HL-60/S4 treated with retinoic acid at 250 ng/mL for 4 days and 3 days (cell line): Measurements from ENCODE around the gene CCN2.

Experiments used
- in situ Hi-C: fragments of 300-500 bp; cut with MboI; formaldehyde crosslinking; loops from 2 replicates; pipeline ENCODE4 v1.7.0; 2022; ENCODE audit warnings: low sequenced_read_pairs

Gene CCN2

GRCh38 chr6:131911951-131912350 lies 39.2 kb downstream of the CCN2 start:
- in situ Hi-C loops = loop anchor here (25.0 kb wide), 1 partner anchor 300 kb away; no protein-coding TSS in a partner anchor

GRCh38 chr6:131910956-131911355 lies 40.2 kb downstream of the CCN2 start:
- in situ Hi-C loops = loop anchor here (25.0 kb wide), 1 partner anchor 301 kb away; no protein-coding TSS in a partner anchor

GRCh38 chr6:131910219-131910589 lies 41.0 kb downstream of the CCN2 start:
- in situ Hi-C loops = loop anchor here (25.0 kb wide), 1 partner anchor 302 kb away; no protein-coding TSS in a partner anchor

GRCh38 chr6:131909408-131910218 lies 41.6 kb downstream of the CCN2 start:
- in situ Hi-C loops = loop anchor here (25.0 kb wide), 1 partner anchor 303 kb away; no protein-coding TSS in a partner anchor

GRCh38 chr6:131908787-131909186 lies 42.4 kb downstream of the CCN2 start:
- in situ Hi-C loops = loop anchor here (25.0 kb wide), 1 partner anchor 304 kb away; no protein-coding TSS in a partner anchor

GRCh38 chr6:131903734-131904133 lies 47.4 kb downstream of the CCN2 start:
- in situ Hi-C loops = loop anchor here (25.0 kb wide), 1 partner anchor 309 kb away; no protein-coding TSS in a partner anchor

GRCh38 chr6:131901326-131901873 lies 49.8 kb downstream of the CCN2 start:
- in situ Hi-C loops = loop anchor here (25.0 kb wide), 1 partner anchor 311 kb away; no protein-coding TSS in a partner anchor

- in situ Hi-C loops = loop anchor here (25.0 kb wide), 1 partner anchor 312 kb away; no protein-coding TSS in a partner anchor
These were observed 50.9 kb downstream of the CCN2 start for GRCh38 chr6:131900231-131900630.

- in situ Hi-C loops = no loop called here
These were observed 52.5 kb downstream of the CCN2 start for GRCh38 chr6:131898718-131899117.
